HG02642 (cell line): ENCODE measurements around the gene NRF1.

Source experiments
- ATAC-seq: cut with Tn5 transposase; IDR thresholded peaks from one replicate; pipeline ENCODE4 v1.9.1; 2021; ENCODE audit warnings: mild to moderate bottlenecking; ENCODE audit not compliant: unreplicated experiment, poor library complexity

The NRF1 gene

GRCh38 chr7:129676017-129676897, 64.7 kb downstream of the NRF1 start:
- ATAC-seq, result no peak

GRCh38 chr7:129677796-129678195, 66.3 kb downstream of the NRF1 start:
- ATAC-seq, result no peak

GRCh38 chr7:129678606-129679005, 67.1 kb downstream of the NRF1 start:
- ATAC-seq, result no peak

GRCh38 chr7:129680400-129680799, 68.9 kb downstream of the NRF1 start:
- no peak for ATAC-seq

GRCh38 chr7:129684777-129685176, 73.3 kb downstream of the NRF1 start:
- no peak for ATAC-seq

GRCh38 chr7:129686063-129686462, 74.5 kb downstream of the NRF1 start:
- ATAC-seq, result no peak

GRCh38 chr7:129688503-129689222, 77.1 kb downstream of the NRF1 start:
- no peak for ATAC-seq

- no peak for ATAC-seq
Observed at GRCh38 chr7:129689995-129690581, 78.6 kb downstream of the NRF1 start.

GRCh38 chr7:129690701-129691100, 79.2 kb downstream of the NRF1 start:
- no peak for ATAC-seq

GRCh38 chr7:129698516-129699418, 87.2 kb downstream of the NRF1 start:
- no peak for ATAC-seq

GRCh38 chr7:129702316-129702715, 90.8 kb downstream of the NRF1 start:
- ATAC-seq, result no peak

GRCh38 chr7:129702761-129703338, 91.3 kb downstream of the NRF1 start:
- no peak for ATAC-seq

GRCh38 chr7:129703751-129704150, 92.2 kb downstream of the NRF1 start:
- no peak for ATAC-seq

- no peak for ATAC-seq
Observed at GRCh38 chr7:129707910-129708499, 96.5 kb downstream of the NRF1 start.

- no peak for ATAC-seq
Observed at GRCh38 chr7:129713544-129713943, 102.0 kb downstream of the NRF1 start.

GRCh38 chr7:129714514-129715063, 103.1 kb downstream of the NRF1 start:
- no peak for ATAC-seq

GRCh38 chr7:129719980-129720732, 108.6 kb downstream of the NRF1 start:
- no peak for ATAC-seq

- ATAC-seq, result no peak
Observed at GRCh38 chr7:129721068-129721467, 109.5 kb downstream of the NRF1 start.
